C1 segment of cervical spinal cord (tissue), 14 donors: ENCODE measurements around the gene CAMKMT.

Source experiments
- DNase-seq, 14 donors: peaks; one replicate each; lab custom pipeline; 2025; lab: John Stamatoyannopoulos, UW

The CAMKMT gene

DNA sequence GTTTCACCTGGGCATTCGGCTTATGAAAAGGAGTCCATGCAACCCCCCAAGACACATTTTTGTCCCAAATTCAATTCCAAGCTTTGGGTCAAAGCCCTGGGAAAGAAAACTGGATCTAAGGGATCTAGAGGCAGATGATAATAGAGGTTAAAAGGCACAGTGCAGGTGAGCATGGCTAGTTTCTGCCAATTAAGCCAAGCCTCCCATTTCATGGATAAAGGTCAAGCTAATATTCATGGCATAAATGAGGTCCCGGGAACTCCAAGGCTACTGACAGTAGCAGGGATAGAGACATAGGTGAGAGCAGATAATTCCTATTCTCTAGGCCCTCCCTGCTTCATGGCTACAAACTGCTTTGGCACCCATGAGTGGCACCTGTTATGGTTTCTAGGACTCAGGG is 83.1 kb downstream of the CAMKMT start:
- no peak for DNase-seq

DNA sequence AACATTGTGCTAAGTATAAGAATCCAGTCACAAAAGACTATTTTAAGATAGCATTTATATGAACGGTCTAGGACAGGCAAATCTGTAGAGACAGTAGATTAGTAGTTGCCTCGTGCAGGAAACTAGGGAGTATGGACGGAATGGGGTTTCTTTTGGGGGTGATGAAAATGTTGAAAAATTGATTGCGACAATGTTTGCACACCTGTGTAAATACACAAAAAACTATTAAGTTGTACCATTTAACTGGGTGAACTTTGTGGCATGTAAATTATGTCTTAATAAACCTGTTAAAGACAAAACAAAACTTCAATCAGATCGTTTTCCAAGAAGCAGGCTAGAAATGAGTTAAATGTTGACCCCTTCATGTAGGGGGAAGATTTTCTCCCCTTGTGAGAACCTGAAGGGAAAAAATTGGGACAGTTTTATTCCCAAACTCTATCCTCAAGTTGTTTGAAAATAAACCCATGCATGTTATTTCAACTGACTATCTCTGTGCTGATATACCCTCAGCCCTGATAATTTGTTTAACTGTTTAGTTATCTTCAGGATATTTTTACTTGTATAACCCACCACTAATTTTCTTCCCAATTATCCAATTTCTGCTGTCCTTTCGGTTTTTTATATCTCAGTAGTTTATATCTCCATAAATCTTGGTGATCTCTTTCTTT is 87.2 kb downstream of the CAMKMT start:
- no peak for DNase-seq

- no peak for DNase-seq
Measured at GRCh38 chr2:44450082-44450481, 88.3 kb downstream of the CAMKMT start.

- DNase-seq, result no peak
Measured at GRCh38 chr2:44450806-44451205, 89.1 kb downstream of the CAMKMT start.

DNA sequence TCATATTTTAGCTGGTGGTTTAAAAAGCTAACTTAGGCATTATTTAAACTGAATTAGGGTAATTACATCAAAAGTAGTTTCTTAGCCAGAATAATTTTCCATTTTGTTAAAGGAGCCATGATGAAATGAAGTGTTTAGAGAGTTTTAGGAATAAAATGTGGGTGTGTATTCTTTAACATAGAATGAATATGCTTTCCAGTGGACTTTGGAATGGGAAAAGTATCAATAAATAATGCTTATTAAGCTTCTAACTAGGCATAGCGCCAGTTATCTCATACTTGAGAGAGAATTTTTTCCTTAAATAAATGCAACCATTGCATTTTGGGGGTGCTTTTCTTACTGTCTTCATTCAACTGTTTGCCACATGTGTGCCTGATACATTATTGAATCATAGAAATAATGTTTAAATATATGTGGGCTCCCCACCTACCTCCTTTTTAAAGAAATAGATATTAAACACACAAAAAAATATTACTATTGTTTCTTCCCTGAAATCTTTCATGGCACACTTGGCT is 90.4 kb downstream of the CAMKMT start:
- no peak for DNase-seq

DNA sequence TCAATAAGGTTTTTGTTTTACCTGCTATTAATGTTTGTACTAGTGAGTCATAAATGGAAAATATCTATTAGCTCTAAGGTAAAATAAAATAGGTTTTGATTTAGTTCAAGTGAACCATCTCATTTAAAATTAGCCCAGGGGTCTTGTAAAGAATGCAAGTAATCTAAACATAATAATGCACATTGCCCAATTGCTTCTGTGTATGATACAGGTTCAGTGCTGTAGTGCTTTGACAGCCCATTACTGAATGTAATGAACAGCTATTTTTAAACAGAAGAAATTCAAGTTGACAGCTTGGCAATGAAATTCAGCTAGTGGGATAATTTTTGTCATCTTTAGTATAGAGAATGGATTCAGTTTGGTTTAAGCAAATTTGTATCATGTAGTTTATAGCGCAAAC is 91.5 kb downstream of the CAMKMT start:
- no peak for DNase-seq

- DNase-seq, result no peak
Measured at GRCh38 chr2:44455877-44456276, 94.1 kb downstream of the CAMKMT start.

DNA sequence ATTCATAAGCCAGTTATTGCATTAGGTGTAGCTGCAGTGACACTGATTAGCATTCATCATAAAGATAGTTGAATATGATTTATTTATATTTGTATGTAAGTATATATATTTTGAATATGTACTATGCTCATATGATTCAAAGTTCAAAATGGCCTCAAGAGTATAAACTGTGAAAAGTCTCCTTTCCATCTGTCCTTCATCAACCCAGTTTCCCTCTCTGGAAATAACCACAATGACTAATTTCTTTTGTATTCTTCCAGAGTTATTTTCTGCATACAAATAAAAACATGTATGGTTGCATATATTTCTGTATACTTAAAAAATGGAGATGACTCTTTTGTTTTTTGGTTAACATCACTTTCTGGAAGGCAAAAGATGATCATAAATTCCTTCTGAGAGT is 95.2 kb downstream of the CAMKMT start:
- no peak for DNase-seq

GRCh38 chr2:44459739-44460138 is 98.0 kb downstream of the CAMKMT start:
- no peak for DNase-seq

GRCh38 chr2:44462934-44463849 is 101.4 kb downstream of the CAMKMT start:
- DNase-seq, result no peak

GRCh38 chr2:44464437-44464836 is 102.7 kb downstream of the CAMKMT start:
- DNase-seq, result no peak

DNA sequence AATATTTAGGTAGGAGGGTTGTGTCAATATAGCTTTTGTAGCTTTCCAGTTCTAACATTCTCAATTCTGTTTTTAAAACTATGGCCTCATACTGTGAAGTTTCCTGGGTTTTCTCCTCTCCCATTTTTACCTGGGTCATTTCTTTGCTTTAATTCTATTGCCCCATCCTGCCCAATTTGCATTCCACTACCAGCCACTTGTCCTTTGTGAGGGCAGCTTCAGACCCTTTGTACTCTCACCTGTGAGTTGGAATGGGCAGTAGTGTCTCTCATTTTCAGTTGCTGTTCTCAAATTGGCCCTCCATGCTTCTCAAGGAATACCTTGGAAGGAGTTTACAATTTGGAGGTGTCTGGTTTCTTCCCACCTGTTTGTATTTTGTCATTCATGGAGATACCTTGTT is 108.4 kb downstream of the CAMKMT start:
- no peak for DNase-seq

- DNase-seq, result no peak
Measured at GRCh38 chr2:44477657-44478414, 116.1 kb downstream of the CAMKMT start.

DNA sequence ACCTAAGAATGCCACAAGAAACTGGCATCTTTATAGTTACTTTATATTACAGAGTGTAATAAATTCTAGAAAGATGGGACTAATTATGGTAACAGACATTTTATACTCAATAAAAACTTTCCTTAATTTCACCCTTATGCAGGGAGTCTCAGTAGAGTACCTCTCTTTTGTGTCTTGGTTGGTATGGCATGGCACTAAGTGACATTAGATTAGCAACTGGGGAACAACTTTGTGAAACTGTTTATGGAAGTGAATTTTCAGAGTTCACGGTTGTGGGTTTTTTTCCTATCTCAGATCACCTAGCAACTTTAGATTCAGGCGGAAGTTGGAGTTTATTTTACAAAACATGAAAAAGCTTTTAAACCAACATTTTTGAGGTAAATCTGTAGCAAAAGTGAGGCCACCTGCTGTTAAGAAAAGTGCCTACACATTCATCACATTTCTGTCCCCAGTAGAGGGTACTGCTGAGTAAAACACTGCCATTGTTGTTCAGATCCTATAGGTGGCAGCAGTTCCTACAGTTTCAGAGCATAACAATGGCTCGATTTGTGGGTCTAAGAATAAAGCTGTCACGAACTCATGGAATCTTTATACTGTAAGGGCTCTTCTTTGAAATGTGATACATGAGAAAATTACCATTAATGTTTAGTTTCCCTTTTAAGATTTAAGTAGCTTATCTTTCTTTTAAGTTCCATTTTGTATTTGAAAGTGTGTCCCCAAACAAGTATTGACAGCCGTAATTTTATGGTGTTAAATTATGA is 117.6 kb downstream of the CAMKMT start:
- DNase-seq, result peak in 8 of 14 donors; percentile 3 to 53 (median 9)

- DNase-seq, result no peak
Measured at GRCh38 chr2:44480068-44480467, 118.3 kb downstream of the CAMKMT start.

- no peak for DNase-seq
Measured at GRCh38 chr2:44487052-44487451, 125.3 kb downstream of the CAMKMT start.

GRCh38 chr2:44490726-44491125 is 129.0 kb downstream of the CAMKMT start:
- DNase-seq, result no peak

- DNase-seq, result no peak
Measured at GRCh38 chr2:44494006-44494405, 132.3 kb downstream of the CAMKMT start.

DNA sequence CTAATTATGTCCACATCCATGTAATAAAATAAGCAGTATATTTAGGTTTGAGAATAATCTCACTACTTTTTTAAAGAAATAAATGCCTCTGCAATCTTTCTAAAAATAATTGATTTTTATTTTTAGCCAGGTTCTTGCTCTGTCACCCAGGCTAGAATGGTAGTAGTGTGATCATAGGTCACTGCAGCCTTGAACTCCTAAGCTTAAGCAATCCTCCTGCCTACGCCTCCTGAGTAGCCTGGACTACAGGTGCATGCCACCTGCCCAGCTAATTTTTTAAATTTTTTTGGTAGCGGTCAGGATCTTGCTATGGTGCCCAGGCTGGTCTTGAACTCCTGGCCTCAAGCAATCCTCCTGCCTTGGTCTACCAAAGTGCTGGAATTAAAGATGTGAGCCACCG is 133.3 kb downstream of the CAMKMT start:
- no peak for DNase-seq

DNA sequence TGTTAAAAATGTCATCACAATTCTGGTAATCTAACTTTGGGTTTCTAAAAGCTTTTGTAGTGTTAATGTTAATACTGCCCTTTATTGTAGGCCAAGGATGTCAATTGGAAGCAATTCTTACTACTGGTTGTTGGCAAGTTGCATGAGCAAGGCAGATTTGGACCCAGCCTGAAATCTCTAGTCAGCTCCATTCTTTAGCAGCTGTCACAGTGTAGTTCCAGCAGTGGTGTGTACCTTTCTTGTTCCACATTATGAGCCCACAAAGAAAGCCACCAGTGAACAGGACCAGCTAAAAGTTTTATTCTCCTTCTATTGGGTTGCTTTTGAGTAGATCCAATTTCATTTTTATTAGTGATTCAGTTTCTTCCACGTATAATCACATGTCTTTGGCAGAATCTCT is 133.8 kb downstream of the CAMKMT start:
- no peak for DNase-seq

DNA sequence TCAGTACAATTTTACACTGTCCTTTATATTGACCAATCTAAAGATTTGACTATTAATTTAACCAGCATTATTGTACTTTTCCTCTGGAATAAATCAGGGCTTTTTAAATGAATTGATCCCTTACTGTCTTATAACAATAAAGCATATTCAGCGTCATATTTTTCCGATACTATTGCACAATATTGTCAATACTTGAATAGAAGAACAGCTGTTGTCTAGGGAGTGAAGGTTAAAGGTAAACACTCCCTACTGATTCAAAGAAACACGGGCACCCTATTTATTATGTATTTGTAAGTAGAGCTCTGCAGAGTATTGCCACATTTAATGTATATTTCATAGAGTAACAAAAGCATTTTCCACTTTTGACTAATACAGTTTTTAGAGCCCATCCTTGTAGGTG is 134.4 kb downstream of the CAMKMT start:
- DNase-seq, result no peak
